NCI-H2227 treated with DMSO at 0.1 percent for 48 hours (cell line): ENCODE measurements around the gene ASH1L.
"Not testable (repeated sequence)": the region's sequence is repeated elsewhere in the genome, so short reads cannot be mapped to it uniquely, and the experiment has no call there.

Experiments
- DNase-seq: peaks from one replicate; lab custom pipeline; 2025; lab: John Stamatoyannopoulos, UW

Gene ASH1L

GRCh38 chr1:155305881-155306391, 256.7 kb downstream of the ASH1L start:
- no peak for DNase-seq

- no peak for DNase-seq
Observed at GRCh38 chr1:155304558-155305063, 258.0 kb downstream of the ASH1L start.

- DNase-seq: no peak
Observed at GRCh38 chr1:155301342-155301841, 261.2 kb downstream of the ASH1L start, which contains the start of gene PKLR. TSS of gene PKLR (minus strand) at chr1:155301438. CDS start at chr1:155301395, 43 bp downstream.

- no peak for DNase-seq
Observed at GRCh38 chr1:155300553-155301329, 261.9 kb downstream of the ASH1L start.

- no peak for DNase-seq
Observed at GRCh38 chr1:155300024-155300423, 262.6 kb downstream of the ASH1L start.

- peak; percentile 35 for DNase-seq
Observed at GRCh38 chr1:155297384-155297783, 265.2 kb downstream of the ASH1L start.

GRCh38 chr1:155296661-155297060, 265.9 kb downstream of the ASH1L start:
- no peak for DNase-seq

- DNase-seq: no peak
Observed at GRCh38 chr1:155295942-155296267, 266.7 kb downstream of the ASH1L start.

- no peak for DNase-seq
Observed at GRCh38 chr1:155295183-155295941, 267.2 kb downstream of the ASH1L start.

GRCh38 chr1:155294520-155295182, 268.0 kb downstream of the ASH1L start:
- no peak for DNase-seq

GRCh38 chr1:155293086-155293749, 269.4 kb downstream of the ASH1L start:
- no peak for DNase-seq

GRCh38 chr1:155291006-155291405, 271.6 kb downstream of the ASH1L start:
- DNase-seq: not testable (repeated sequence)

GRCh38 chr1:155287987-155288543, 274.5 kb downstream of the ASH1L start:
- DNase-seq: no peak

- no peak for DNase-seq
Observed at GRCh38 chr1:155286544-155286943, 276.1 kb downstream of the ASH1L start.

GRCh38 chr1:155285631-155286044, 277.0 kb downstream of the ASH1L start:
- no peak for DNase-seq
